Measurements from ENCODE around the gene SETD5.

The SETD5 gene

DNA sequence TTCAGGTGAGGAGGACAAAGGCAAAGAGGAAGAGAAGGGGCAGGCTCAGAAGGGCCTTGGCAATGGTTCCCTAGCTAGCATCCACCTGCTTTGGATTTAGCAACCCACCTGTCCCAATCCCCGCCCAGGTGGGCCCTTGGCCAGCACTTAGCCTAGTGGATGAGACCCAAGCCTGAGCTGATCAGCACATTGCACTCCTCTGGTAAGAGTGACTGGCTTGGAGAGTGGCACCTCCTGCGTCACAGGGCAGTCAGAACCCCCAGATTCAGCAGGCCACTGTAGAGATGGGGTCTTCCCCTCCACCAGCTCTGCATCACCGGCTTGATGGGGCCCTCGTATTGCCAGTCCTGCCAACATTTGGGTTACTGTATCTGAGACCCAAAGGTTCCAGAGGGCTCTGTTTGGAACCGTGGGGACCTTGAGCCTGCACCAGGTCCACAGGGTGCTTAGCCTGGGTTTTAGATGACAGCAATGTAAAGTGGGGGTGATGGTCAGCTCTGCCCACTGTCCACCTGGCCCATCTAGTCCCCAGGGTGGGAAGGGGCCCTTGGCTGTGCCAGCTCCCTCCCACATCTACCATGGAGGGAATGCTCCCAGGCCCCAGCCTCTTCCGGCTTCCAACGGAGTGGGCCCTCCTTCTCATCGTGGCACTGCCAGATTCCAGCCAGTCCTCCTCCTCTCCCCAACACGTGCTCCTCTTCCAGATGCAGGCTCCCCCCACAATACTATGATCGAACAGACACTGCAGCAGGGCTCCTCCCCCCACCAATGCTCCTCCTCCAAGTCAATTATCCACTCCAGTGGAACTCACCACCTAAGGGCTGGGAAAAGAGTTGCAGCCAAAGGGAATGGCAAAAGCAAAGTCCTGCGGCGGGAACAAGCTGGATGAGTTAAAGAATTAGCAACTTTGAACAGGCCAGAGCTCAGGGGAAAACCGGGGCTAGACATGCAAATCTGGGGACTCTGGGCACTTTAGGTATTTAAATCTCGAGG lies 110.5 kb downstream of the SETD5 start (continued):
- TF ChIP-seq, protein P1, sequence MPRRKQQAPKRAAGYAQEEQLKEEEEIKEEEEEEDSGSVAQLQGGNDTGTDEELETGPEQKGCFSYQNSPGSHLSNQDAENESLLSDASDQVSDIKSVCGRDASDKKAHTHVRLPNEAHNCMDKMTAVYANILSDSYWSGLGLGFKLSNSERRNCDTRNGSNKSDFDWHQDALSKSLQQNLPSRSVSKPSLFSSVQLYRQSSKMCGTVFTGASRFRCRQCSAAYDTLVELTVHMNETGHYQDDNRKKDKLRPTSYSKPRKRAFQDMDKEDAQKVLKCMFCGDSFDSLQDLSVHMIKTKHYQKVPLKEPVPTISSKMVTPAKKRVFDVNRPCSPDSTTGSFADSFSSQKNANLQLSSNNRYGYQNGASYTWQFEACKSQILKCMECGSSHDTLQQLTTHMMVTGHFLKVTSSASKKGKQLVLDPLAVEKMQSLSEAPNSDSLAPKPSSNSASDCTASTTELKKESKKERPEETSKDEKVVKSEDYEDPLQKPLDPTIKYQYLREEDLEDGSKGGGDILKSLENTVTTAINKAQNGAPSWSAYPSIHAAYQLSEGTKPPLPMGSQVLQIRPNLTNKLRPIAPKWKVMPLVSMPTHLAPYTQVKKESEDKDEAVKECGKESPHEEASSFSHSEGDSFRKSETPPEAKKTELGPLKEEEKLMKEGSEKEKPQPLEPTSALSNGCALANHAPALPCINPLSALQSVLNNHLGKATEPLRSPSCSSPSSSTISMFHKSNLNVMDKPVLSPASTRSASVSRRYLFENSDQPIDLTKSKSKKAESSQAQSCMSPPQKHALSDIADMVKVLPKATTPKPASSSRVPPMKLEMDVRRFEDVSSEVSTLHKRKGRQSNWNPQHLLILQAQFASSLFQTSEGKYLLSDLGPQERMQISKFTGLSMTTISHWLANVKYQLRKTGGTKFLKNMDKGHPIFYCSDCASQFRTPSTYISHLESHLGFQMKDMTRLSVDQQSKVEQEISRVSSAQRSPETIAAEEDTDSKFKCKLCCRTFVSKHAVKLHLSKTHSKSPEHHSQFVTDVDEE (CRISPR knock-in tag; IDR thresholded peaks at IDR 0.05), result no peak

DNA sequence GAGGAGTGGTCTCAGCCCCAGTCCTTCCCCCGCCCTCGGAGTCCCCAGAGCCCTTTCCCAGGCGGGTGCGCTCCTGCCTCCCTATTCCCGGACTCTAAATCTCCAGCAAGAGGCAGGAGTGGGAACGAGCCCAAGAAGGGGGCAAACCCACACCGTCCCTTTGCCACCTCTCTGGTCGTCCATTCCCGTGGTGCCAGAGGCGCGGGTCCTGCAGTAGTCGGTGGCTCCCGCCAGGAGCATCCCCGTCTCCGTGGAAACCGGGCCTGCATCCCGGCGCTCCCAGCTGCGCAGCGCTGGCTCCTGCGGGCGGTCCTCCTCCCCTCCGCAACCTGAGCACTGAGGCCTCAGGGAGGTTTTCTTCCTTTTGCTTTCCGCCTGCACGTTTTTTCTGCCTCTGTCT lies 111.4 kb downstream of the SETD5 start:
- TF ChIP-seq PPARA (CRISPR knock-in tag; IDR thresholded peaks at IDR 0.05; ENCODE audit: borderline replicate concordance), result no peak
- no peak for TF ChIP-seq ARNTL (CRISPR knock-in tag; IDR thresholded peaks at IDR 0.05; ENCODE audit: borderline replicate concordance, low read depth)
- TF ChIP-seq CSDC2 (CRISPR knock-in tag; IDR thresholded peaks at IDR 0.05), result no peak
- TF ChIP-seq RARB (CRISPR knock-in tag; IDR thresholded peaks at IDR 0.05), result no peak
- TF ChIP-seq, protein P1 (CRISPR knock-in tag; IDR thresholded peaks at IDR 0.05), result no peak
- no peak for ATAC-seq

DNA sequence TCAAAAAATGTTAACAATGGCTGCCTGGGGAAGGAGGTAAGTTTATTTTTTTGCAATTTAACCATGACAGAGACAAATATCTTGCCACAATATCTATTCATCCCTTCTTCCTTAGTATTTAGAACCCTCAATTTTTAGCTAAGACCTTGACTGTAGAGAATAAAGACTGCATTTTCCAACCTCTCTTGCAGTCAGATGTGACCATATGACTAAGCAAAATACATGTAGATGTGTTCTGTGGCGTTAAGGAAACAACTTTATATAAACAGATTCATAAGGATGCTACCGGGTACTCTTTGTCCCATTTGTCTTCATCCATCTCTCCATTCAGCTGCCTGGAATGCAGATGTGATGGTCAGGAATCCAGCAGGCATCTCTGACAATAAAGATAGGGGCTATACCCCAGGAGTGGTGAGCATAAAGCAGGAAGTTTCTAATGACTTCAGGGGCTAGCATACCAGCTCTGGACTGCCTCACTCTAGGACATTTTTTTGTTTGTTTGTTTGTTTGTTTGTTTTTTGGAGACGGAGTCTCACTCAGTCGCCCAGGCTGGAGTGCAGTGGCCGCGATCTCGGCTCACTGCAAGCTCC lies 115.1 kb downstream of the SETD5 start:
- no peak for TF ChIP-seq PPARA (CRISPR knock-in tag; IDR thresholded peaks at IDR 0.05; ENCODE audit: borderline replicate concordance)
- TF ChIP-seq, protein P1 (CRISPR knock-in tag; IDR thresholded peaks at IDR 0.05), result no peak
- TF ChIP-seq ZFP30 (CRISPR knock-in tag; IDR thresholded peaks at IDR 0.05), result no peak
- no peak for TF ChIP-seq ZC3H10 (CRISPR knock-in tag; IDR thresholded peaks at IDR 0.05)
- TF ChIP-seq OSR1 (CRISPR knock-in tag; IDR thresholded peaks at IDR 0.05), result no peak
- TF ChIP-seq TCF4 (CRISPR knock-in tag; IDR thresholded peaks at IDR 0.05; ENCODE audit: borderline replicate concordance), result no peak
- TF ChIP-seq, protein P2, sequence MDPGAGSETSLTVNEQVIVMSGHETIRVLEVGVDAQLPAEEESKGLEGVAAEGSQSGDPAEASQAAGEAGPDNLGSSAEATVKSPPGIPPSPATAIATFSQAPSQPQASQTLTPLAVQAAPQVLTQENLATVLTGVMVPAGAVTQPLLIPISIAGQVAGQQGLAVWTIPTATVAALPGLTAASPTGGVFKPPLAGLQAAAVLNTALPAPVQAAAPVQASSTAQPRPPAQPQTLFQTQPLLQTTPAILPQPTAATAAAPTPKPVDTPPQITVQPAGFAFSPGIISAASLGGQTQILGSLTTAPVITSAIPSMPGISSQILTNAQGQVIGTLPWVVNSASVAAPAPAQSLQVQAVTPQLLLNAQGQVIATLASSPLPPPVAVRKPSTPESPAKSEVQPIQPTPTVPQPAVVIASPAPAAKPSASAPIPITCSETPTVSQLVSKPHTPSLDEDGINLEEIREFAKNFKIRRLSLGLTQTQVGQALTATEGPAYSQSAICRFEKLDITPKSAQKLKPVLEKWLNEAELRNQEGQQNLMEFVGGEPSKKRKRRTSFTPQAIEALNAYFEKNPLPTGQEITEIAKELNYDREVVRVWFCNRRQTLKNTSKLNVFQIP (CRISPR knock-in tag; IDR thresholded peaks at IDR 0.05; ENCODE audit: borderline replicate concordance, low read depth), result no peak
- no peak for TF ChIP-seq ZFP3 (CRISPR knock-in tag; IDR thresholded peaks at IDR 0.05)
- no peak for ATAC-seq

DNA sequence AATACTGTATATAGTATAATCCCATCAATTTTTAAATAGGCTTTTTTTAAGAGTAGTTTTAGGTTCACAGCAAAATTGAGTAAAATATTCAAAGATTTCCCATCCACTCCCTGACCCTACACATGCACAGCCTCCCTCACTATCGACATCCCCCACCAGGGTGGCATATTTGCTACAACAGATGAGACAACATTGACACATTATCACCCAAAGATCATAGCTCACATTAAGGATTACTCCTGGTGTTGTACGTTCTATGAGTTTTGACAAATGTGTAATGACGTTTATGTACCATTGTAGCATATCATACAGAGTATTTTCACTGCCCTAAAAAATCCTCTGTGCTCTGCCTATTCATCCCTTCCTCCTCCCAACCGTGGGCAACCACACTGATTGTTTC lies 116.9 kb downstream of the SETD5 start:
- TF ChIP-seq OSR1 (CRISPR knock-in tag; IDR thresholded peaks at IDR 0.05) (no peak), CSDC2 (CRISPR knock-in tag; IDR thresholded peaks at IDR 0.05) (no peak), BACH2 (CRISPR knock-in tag; IDR thresholded peaks at IDR 0.05; ENCODE audit: borderline replicate concordance) (no peak), RARB (CRISPR knock-in tag; IDR thresholded peaks at IDR 0.05) (no peak), ESRRG (CRISPR knock-in tag; IDR thresholded peaks at IDR 0.05) (no peak)
- ATAC-seq, result no peak
